Effector memory CD4-positive, alpha-beta T cell (primary cell): ENCODE measurements around the gene CKAP5.
"Not testable (repeated sequence)": the region's sequence is repeated elsewhere in the genome, so short reads cannot be mapped to it uniquely, and the experiment has no call there.

Experiments
- DNase-seq, 3 donors: peaks; one replicate each; pipeline ENCODE4 v3.0.0-alpha.2; 2020
- H3K27ac ChIP-seq: 2 replicates; pipeline ENCODE4 v1.7.0; 2013; ENCODE audit warnings: mild to moderate bottlenecking, low read length, moderate library complexity; ENCODE audit not compliant: insufficient read depth, poor library complexity, severe bottlenecking
- H3K27me3 ChIP-seq: replicated peaks from 2 replicates; pipeline ENCODE4 v1.7.0; 2013; ENCODE audit warnings: mild to moderate bottlenecking, low read length; ENCODE audit not compliant: insufficient read depth, control insufficient read depth, poor library complexity, severe bottlenecking
- H3K36me3 ChIP-seq: 2 replicates; pipeline ENCODE4 v1.7.0; 2013; ENCODE audit warnings: mild to moderate bottlenecking, low read length, moderate library complexity; ENCODE audit not compliant: control insufficient read depth, insufficient read depth
- H3K4me1 ChIP-seq: 2 replicates; pipeline ENCODE4 v1.7.0; 2013; ENCODE audit warnings: low read length, mild to moderate bottlenecking; ENCODE audit not compliant: control insufficient read depth, insufficient read depth, poor library complexity, severe bottlenecking
- H3K4me3 ChIP-seq: 2 replicates; pipeline ENCODE4 v1.7.0; 2013; ENCODE audit warnings: low read length, low read depth, mild to moderate bottlenecking; ENCODE audit not compliant: insufficient read depth, poor library complexity, severe bottlenecking
- H3K9me3 ChIP-seq: 2 replicates; pipeline ENCODE4 v1.7.0; 2013; ENCODE audit warnings: mild to moderate bottlenecking, low read length, moderate library complexity; ENCODE audit not compliant: control insufficient read depth

Gene CKAP5

DNA sequence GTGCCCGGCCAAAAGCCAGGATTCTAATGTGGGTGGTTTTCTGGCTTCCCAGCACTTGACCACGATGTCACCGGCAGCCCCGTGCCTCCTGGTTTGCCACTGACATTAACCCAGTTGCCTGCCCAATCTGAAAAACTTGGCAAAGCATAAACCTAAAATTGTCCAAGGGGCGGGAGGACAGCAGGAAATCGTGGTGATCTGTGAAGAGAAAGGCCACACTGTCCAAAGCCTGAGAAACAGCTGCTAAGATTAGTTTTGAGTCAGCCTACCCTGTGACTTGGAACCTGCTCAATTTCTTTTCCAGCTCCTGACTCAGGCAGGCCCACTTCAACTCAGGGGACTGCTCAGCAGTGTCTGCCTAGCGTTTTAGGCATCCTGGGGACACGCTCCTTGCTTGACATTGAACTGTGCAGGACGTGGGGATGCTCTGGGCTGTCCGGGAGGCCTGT lies 135.2 kb downstream of the CKAP5 start:
- H3K9me3 ChIP-seq = no peaks in the 10 kb centered on the region
- H3K4me3 ChIP-seq = no peak overlapping the region
- H3K36me3 ChIP-seq = peaks cover 14% of the 10 kb centered on the region
- no peaks in the 10 kb centered on the region for H3K4me1 ChIP-seq
- DNase-seq = no peak
- H3K27ac ChIP-seq = no peak overlapping the region
- H3K27me3 ChIP-seq = no peaks in the 10 kb centered on the region

DNA sequence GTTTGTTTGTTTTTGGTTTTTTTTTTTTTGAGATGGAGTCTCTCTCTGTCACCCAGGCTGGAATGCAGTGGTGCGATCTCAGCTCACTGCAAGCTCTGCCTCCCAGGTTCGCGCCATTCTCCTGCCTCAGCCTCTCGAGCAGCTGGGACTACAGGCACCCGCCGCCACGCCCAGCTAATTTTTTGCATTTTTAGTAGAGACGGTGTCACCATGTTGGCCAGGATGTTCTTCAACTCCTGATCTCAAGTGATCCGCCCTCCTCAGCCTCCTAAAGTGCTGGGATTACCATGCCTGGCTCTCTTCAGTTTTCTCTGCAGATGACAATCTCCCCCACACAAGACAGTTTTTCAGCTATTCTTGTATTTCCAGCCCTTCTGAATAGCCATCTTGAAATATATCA lies 136.7 kb downstream of the CKAP5 start:
- DNase-seq, H3K4me1 ChIP-seq, H3K4me3 ChIP-seq, H3K9me3 ChIP-seq, H3K27ac ChIP-seq, H3K27me3 ChIP-seq: not testable (repeated sequence)
- H3K36me3 ChIP-seq = peaks cover 29% of the 10 kb centered on the region

DNA sequence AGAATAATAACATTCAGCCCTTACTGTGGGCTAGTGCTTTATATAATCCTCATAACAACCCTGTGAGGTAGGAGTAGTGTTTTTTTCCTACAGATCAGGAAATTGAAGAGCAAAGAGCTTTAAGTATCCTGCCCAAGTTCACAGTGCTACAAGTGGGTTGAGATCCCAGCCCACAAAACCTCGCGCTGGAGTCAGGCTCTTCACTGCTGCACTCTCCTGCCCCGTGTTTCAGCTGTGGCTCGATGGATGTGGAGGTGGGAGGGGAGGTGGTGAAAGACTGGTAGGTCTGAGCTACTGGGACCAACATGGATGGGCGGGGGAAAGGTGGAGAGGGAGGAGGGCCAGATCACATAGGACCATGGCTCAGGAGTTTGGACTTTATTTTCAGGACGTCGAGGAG lies 139.2 kb downstream of the CKAP5 start:
- Histone ChIP-seq H3K27me3 (no peaks in the 10 kb centered on the region), H3K27ac (no peak overlapping the region), H3K4me3 (no peak overlapping the region), H3K4me1 (no peaks in the 10 kb centered on the region), H3K9me3 (no peaks in the 10 kb centered on the region), H3K36me3 (peaks cover 45% of the 10 kb centered on the region)
- no peak for DNase-seq

DNA sequence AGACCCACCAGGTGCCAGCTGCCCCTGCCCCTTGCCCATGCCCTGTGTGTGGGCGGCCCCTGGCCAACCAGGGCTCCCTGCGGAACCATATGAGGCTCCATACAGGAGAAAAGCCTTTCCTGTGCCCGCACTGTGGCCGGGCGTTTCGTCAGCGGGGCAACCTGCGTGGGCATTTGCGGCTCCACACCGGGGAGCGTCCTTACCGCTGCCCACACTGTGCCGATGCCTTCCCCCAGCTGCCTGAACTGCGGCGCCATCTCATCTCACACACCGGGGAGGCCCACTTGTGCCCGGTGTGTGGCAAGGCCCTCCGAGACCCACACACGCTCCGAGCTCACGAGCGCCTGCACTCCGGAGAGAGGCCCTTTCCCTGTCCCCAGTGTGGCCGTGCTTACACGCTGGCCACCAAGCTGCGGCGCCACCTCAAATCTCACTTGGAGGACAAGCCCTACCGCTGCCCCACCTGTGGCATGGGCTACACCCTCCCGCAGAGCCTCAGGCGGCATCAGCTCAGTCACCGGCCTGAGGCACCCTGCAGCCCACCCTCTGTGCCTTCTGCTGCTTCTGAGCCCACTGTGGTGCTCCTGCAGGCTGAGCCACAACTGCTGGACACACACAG lies 140.9 kb downstream of the CKAP5 start:
- no peak for DNase-seq
- peaks cover 4% of the 10 kb centered on the region for H3K4me1 ChIP-seq
- H3K4me3 ChIP-seq = no peak overlapping the region
- H3K27me3 ChIP-seq = no peaks in the 10 kb centered on the region
- H3K36me3 ChIP-seq = peaks cover 45% of the 10 kb centered on the region
- H3K9me3 ChIP-seq = no peaks in the 10 kb centered on the region
- H3K27ac ChIP-seq = no peak overlapping the region

DNA sequence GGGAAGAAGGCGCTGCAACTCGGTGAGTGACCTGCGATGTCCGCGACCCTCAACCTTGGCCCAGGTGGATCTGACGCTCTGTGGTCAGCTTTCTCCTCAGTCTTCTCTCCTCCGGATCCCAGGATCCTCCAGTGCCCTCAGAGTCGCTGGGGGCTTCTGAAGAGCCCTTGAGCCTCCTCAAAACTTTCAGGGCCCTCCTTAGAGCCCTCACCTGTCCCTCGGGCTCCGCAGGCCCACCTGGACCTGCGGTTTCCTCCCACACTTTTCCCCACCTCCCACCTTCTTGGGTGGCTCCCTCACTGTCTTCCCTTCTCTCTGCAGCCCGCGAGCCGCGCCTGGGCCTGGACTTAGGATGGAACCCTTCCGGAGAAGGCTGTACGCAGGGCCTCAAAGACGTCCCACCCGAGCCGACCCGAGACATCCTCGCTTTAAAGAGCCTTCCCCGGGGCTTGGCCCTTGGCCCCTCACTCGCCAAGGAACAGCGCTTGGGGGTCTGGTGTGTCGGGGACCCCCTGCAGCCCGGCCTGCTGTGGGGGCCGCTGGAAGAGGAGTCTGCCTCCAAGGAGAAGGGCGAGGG lies 144.9 kb downstream of the CKAP5 start:
- Histone ChIP-seq H3K27me3 (no peaks in the 10 kb centered on the region), H3K4me3 (peak overlapping the region; percentile 72), H3K36me3 (peaks cover 38% of the 10 kb centered on the region), H3K9me3 (no peaks in the 10 kb centered on the region), H3K27ac (peak overlapping the region; percentile 76), H3K4me1 (peaks cover 27% of the 10 kb centered on the region)
- no peak for DNase-seq

DNA sequence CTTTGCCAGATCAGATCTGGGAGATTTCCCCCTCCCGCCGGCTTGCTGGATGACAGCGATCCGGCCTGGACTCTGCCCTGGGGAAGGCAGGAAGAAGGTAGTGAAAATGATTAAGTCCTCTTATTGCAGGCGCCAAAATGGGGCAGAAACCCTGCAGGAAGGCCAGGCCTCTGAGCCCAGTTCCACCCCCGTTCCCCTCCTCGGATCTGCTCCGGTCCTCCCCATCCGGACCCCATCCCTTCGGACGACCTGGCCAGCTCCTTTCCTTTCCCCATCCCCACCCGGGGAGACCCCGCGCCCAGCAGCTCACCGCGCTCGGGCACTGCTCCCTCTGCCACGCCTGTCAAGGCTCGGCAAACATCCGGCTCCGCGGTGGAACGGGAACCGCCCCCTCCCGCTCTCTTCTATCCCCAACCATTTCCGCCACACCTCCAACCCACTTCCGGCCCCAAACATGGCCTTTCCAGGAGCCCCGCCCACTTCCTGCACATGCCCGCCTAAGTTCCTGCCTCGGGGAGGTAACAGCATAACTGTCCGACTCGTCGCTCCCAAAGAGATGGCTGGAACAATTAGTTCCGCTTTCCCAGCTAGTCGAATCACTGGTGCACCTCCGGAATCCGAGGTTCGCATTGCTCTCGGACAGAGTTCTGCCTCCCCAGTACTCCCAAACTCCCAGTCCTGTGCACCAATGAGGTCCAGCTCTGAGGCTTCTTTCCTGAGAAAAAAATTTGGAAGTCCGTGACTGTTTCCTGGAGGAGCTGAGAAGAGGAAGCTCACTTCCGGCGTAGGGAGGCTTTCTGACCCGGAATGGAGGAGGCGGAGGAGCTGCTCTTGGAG lies 145.6 kb downstream of the CKAP5 start, which contains the start of the genes ARHGAP1 and ZNF408:
Gene ARHGAP1 (minus strand): TSS at position 379 of the 837 bp plus-strand sequence. CDS start 4,512 bp downstream, outside the sequence.
Gene ZNF408 (plus strand): TSS at position 791 of the 837 bp plus-strand sequence. CDS start 17 bp downstream, at position 808.
- peak; percentile 97 to 99 (median 99) for DNase-seq
- no peaks in the 10 kb centered on the region for H3K27me3 ChIP-seq
- peaks cover 38% of the 10 kb centered on the region for H3K36me3 ChIP-seq
- peaks cover 27% of the 10 kb centered on the region for H3K4me1 ChIP-seq
- H3K27ac ChIP-seq = peak within 1 kb of the TSS; percentile 76
- no peaks in the 10 kb centered on the region for H3K9me3 ChIP-seq
- H3K4me3 ChIP-seq = peak within 1 kb of the TSS; percentile 72

DNA sequence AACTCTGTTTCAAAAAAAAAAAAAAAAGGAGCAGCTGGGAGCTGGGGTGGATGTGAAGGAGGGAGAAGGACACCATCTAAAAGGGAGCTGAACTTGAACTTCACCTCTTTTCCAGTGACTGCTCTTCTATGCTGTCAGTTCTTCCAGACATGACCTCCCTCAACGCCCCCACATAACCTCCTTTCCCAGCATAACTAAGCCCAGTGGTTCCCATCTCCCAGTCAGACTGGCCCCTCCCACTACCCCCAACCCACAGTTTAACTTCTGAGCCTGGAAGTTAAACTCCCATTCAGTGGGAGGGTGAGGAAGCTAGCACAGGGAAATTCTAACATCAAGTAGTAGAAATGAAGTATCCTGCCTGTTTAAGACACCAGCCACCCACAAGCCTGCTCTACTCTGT lies 147.5 kb downstream of the CKAP5 start:
- no peak for DNase-seq

DNA sequence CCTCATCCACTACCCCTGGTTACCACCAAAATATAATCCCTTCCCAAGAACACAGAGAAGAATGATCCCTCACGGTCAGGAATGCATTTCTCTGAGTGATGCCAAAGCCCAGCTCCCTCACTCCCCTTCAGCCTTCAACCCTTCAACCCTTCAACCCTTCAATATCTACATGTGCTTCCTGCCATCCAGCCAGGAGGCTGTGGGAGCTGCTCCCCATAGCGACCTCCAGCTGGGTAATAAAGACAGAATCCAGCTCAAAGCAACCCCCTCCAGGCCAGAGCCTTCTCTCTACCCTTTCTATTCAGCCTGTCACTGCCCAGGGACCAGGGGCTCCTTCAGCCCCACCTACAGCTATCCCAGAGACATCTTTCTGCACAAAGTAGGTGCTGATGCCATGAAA lies 148.4 kb downstream of the CKAP5 start:
- Histone ChIP-seq H3K4me1 (peaks cover 27% of the 10 kb centered on the region), H3K9me3 (no peaks in the 10 kb centered on the region), H3K36me3 (peaks cover 32% of the 10 kb centered on the region), H3K27me3 (no peaks in the 10 kb centered on the region), H3K4me3 (no peak overlapping the region), H3K27ac (no peak overlapping the region)
- DNase-seq = no peak

More for the DNA sequence above, 147.5 kb downstream of the CKAP5 start:
- Histone ChIP-seq H3K36me3 (peaks cover 38% of the 10 kb centered on the region), H3K4me1 (peaks cover 27% of the 10 kb centered on the region), H3K4me3 (no peak overlapping the region), H3K27me3 (no peaks in the 10 kb centered on the region), H3K27ac (no peak overlapping the region), H3K9me3 (no peaks in the 10 kb centered on the region)

DNA sequence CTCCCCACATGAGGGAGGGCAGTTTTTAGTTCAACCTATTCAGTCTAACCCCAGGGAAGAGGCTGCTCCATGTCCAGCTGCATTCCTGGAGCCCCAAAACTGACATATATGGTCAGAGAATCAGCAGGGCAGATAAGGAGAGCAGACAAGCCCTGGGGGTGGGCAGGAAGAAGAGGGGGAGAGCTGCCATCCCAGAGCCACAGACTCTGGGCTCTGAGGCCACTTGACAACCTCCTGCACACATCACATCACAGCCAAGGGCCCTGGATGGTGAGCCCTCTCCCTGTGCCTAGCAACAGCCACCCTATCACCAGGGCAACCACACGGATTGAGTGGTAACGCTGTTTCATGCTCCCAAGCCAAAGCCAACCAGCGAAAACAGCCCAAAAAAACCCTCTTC lies 148.8 kb downstream of the CKAP5 start:
- H3K36me3 ChIP-seq = peaks cover 32% of the 10 kb centered on the region
- no peaks in the 10 kb centered on the region for H3K27me3 ChIP-seq
- H3K9me3 ChIP-seq = no peaks in the 10 kb centered on the region
- DNase-seq = no peak
- no peak overlapping the region for H3K27ac ChIP-seq
- H3K4me1 ChIP-seq = peaks cover 27% of the 10 kb centered on the region
- no peak overlapping the region for H3K4me3 ChIP-seq

DNA sequence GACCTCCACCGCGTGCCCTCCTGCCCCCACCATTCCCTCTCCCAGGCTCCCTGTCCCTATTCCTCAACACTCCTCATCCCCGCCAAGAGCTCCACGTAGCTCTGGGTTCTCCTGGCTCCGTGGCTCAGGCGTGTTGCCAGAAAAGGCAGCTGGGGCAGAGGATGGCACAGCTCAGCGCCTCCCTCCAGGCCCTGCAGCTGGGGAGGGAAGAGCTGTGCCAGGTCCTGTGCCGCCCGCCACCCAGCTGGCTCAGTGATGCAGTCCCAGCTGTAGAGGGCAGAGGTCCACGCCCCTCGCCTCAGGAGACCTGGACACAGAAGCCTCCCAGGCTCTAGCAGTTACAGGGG lies 149.9 kb downstream of the CKAP5 start:
- H3K27me3 ChIP-seq = no peaks in the 10 kb centered on the region
- H3K36me3 ChIP-seq = peaks cover 40% of the 10 kb centered on the region
- no peaks in the 10 kb centered on the region for H3K9me3 ChIP-seq
- no peak overlapping the region for H3K4me3 ChIP-seq
- DNase-seq = no peak
- no peak overlapping the region for H3K27ac ChIP-seq
- H3K4me1 ChIP-seq = peaks cover 23% of the 10 kb centered on the region
